Stimulated activated CD8-positive, alpha-beta memory T cell treated with anti-CD3 and anti-CD28 coated beads, Interleukin-4, amount 100 ng/mL, for 24 hours (primary cell): ENCODE measurements around the gene CALR3.
"Not testable (repeated sequence)": the region's sequence is repeated elsewhere in the genome, so short reads cannot be mapped to it uniquely, and the experiment has no call there.

ENCODE experiments used
- DNase-seq: peaks from one replicate; pipeline ENCODE4 v3.0.0-alpha.2; 2020; ENCODE audit warnings: low read depth

CALR3 gene

DNA sequence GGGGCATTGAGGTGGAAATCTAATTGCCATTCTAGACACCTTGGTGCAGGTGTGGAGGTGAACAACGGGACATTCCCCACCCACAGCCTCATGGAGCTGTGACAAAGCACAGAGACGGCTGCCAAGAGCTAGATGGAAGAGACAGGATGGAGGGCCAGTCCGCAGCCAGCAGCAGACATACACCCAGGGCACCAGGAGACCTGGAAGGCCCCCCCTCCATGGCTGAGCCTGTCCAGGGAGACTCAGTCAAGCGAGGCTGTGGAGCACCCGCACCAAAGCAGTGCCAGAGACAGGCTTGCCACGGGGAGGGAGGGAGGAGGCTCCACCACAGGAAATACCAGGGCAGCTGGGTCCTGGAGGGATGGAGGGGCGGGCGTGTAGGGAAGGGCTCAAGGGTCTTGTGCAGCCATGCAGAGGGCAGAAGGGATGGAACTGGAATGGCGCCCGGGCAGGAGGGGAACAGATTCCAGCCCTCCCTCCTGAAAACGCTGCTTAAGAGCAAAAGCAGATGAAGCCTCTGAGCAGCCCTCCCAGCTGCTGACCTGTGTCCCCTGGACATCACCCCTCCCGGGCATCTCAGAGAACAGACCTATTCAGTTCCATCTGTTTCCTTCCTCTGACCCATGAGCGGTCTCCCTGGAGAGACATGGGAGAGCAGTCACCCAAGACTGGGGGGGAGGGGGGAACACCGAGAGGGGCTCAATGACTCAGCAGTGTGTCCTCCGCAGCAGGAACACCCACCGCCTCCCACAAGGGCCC, 38.6 kb downstream of the CALR3 start:
- no peak for DNase-seq

DNA sequence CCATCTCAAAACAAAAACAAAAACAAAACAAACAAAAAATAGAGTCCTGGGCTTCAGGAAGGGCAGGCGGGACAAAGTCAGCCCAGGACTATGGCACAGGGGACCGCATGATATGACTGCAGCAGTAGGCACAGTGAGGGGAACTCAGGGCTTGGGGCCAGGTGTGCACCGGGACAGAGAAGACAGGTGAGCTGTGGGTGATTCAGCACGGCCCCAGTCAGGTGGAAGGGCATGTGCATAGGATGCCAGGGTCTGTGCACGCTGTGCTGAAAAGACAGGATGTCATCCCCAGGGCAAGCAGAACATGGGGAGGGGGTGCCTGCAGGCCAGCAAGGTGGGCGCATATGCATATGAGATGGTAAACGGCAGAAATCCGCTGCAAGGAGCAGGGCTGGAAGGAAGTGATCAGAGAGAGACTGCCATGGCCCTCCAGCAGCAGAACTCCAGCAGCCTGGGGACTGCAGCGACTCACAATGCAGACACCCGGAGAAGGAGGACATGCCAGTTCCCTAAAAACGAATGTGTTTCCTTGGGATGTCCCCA, 39.2 kb downstream of the CALR3 start:
- no peak for DNase-seq

DNA sequence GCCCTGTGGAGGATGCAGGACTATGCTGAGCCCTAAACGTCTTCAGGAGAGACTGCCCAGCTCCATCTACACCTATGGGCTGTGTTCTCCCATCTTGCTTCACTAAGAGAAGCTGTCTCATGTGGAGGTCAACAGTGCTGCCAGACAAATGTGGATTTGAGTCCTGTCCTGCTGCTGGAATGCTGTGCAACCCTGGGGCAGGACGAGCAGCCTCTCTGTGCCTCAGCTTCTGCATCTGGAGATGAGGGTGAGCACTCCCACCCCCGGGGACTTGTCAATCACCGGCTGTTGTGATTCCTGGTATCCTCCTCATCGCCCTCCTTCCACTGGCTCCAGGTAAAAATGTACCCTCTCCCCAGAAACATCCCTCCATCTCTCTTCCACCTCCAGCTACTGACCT, 40.5 kb downstream of the CALR3 start:
- no peak for DNase-seq

DNA sequence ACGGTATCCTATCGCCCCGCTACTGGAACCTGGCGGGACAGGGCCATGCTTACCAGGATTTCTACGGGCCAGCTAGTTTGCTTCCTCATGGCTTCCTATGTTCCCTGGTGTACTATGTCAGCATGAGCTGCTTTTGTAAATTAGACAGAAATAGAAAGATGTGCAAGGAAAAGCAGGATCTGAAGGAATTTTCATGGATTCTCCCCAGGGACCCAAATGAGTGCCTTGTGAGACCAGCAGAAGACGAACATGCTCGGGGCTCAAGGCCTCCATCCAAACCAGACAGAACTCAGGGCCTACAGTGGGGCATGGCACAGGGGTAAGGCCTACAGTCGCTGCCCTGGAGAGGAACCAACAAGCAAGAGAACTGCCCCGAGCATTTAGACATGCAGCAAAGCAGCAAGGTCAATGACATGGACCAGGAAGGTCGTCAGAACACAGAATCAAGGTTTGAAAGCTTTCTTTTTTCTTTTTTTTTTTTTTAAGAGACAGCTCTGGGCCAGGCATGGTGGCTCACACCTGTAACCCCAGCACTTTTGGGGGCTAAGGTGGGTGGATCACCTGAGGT, 41.5 kb downstream of the CALR3 start:
- DNase-seq: no peak

DNA sequence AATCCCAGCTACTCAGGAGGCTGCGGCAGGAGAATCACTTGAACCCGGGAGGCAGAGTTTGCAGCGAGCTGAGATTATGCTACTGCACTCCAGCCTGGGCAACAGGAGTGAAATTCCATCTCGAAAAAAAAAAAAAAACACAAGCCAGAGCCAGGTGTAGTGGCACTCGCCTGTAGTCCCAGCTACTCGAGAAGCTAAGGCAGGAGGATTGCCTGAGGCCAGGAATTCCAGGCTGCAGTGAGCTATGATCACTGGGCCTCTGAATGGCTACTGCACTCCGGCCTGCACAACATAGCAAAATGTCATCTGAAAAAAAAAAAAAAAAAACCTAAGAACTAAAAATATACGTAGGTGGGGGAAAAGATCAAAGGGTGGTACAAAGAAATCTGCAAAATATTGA, 43.6 kb downstream of the CALR3 start:
- DNase-seq: no peak

DNA sequence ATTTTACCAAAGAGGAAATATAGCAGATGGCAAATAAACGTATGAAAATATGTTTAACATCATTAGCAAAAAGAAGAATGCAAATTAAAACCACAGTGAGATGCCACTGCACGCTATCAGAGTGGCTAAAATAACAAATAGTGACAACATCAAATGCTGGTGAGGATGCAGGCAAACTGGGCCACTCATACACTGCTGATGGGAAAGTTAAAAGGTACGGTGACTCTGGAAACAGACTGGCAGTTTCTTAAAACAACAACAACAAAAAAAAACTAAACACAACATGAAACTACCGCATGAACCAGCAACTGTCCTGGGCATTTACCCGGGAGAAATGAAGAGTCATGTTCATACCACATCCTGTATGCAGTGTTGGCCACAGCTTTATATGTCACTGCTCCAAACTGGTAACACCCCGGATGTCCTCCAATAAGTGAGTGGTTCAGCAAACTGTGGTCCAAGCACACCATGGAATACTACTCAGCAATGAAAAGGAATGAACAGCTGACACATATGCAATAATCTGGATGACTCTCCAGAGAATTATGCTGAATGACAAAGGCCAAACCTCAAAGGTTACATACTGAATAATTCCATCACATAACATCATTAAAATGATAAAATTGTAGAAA, 46.5 kb downstream of the CALR3 start:
- no peak for DNase-seq

DNA sequence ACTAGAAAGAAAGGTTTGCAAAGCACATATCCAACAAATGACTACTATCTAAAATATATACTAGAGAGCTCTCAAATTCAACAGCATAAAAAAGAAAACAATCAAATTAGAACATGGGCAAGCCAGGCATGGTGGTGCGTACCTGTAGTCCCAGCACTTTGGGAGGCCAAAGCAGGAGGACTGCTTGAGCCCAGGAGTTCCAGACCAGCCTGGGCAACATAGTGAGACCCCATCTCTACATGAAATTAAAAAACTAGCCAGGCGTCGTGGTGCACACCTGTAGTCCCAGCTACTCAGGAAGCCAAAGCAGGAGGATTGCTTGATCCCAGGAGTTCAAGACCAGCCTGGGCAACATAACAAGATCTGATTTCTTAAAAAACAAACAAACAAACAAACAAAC, 47.1 kb downstream of the CALR3 start:
- DNase-seq: not testable (repeated sequence)

DNA sequence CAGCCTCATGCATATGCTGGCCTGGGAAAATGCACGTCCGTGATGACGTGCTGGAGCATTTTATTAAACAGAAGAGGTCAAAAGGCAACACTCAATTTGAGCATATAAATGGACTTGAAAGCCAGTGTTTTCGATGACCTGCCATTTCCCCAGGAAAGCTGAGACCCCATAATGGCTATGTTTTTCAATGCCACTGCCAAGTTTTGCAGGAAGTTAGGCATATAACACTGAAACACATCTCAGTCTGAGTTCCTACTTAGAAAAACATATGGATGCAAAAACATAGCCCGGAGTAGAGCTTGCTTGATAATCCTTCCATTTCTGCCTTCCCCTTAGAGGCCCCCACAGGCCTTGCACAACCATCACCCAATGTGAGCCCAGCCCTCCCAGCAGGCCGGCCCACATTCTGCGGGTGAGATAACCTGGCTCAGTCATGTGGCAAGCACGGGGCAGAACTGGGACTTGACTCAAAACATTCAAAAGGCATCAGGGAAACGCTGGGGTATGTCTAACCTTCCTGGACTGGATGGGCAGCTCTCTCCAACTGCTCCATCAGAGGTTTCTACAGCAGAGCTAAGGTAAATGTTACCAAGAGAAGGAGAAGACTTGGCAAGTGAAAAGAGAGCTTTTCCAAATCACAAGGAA, 49.1 kb downstream of the CALR3 start:
- DNase-seq: peak; percentile 48

DNA sequence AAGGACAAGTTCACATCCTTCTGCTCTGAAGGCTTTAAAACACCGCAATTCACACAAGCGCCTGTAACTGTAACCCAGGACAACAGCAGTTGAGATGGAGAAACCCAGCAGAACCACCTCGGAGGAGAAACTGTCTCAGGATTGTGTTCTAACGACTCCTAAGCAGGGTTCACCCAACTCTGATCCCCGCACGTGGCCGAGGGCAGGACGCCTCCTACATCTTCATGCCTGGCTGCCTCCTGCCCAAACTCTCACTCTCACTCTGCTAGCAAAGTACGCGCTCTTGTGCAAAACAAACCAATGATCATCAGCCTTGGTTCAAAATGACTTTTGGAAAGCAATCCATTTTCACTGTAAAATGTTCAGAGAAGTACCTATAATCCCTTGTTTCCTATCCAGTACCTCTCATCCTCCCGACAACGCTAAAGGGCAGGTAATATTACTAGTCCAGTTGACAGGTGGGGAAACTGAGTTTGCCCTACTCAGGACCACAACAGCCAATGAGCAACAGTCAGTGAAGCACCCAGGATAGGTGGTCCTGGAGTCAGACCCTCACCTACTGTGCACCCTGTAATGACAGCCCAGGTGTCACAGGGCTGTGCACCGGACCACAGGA, 49.8 kb downstream of the CALR3 start:
- DNase-seq: no peak

DNA sequence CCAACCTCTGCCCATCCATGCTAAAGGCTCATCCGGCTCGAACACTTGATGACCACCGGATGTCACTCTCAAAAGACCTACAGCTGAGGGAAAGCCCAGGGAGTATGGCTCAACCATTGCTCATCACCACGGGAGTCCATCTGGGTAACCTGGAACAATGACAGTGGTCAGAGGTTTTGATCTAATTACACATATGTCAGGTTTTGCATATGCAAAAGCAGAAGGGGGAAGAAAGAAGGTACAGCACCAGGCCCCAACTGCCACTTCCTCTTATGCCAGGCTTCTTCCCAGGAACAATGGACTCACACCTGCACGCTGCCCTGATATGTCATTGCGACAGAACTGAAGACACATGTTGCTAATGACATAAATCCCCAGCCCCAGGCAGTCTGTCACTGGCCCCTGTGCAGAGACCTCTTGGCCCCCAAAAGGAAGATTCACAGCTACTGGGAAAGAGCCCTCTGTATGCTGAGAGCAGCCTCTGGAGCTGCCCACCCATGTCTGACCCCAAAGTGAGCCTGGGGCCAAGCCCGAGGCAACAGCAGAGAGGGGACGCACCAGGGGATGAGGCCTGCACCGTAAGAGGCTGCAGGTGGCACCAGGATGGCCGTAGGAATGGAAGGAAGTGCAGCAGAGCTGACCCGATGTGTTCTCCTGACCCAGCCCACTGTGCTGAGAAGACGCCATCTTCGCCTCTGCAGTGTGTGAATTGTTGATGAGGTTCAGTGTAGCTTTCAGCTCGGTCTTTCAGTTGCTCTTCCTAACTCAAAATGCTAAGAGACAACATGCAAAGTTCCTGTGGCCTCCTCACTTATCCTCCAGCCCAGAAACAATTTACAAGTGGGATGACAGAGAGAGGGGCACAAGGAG, 50.5 kb downstream of the CALR3 start:
- DNase-seq: no peak

DNA sequence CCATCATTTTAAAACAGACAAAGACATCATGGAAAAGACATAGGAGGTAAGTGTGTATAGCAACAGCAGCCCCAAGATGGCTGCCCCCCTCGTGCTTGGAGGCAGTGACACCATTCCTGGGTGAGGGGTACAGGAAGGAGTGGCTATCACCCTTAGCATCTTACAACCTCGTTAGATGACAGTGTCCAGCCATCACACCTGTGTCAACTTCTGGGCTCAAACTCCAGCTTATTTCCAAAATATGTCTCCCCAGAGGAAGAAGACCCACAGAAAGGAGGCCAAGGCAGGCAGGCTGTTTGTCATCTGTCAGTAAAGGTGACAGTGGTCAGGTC, 51.7 kb downstream of the CALR3 start:
- DNase-seq: no peak

DNA sequence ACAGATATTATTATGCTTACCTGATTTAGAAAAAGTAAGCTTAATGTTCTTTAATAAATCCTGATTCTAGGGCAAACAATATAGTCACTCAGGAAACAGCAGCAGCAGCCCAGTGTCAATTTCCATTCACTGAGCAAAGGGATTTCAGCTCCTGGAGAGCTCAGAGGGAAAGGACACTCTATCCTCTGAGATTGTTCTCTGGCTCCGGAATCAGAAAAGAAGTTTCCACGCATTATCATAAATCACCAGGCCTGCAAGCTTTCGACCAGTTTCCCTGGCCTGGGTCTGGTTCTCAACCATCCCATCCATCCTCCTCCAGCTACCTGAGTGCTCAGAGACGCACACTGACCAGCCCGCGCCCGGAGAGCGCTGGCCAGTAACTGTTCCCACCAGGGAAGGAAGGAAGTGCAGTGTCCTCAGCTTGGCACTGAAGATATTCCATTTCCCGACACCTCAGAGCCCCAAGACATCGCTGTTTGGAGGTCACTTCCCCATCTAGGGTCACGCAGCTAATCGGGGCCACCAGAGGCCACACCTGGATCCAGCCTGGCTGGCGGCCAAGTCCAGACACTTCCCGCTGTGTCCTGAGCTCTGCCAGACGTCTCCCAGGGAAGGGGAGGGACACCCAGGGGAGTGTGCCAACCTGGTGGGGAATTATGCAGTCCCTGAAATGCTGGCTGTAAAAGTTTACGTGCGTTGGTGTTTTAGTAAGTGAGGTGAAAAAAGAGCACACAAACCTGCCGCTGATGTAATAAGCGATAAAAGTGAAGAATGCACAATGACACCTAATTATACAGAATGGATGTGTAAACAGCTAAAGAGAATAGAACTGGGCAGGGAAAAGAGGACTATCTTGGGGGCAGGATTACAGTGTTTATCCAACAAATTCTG, 53.3 kb downstream of the CALR3 start:
- DNase-seq: no peak

DNA sequence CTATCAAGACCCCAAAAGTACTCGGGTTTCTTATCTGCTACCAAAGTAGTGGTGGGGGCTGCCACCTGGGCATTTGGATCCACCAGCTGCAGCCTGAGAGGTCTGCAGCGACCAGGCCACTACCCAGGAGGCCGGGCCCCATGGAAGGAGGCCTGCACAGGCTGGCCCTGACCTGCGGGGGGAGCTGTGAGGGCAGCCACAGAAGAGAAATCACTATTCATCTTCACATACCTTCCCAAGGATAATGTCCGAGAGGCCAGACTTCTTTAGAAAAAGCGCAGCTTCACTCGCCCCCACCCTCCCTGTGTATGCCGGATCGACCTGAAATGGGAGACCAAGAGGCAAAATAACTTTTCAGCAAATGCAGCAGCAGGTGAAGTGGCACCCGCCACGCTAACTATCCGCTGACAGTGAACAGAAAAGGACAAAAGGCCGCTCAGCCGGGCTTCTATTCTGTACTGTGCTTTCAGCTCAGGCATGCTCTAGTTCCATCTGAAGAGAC, 54.3 kb downstream of the CALR3 start:
- DNase-seq: no peak

DNA sequence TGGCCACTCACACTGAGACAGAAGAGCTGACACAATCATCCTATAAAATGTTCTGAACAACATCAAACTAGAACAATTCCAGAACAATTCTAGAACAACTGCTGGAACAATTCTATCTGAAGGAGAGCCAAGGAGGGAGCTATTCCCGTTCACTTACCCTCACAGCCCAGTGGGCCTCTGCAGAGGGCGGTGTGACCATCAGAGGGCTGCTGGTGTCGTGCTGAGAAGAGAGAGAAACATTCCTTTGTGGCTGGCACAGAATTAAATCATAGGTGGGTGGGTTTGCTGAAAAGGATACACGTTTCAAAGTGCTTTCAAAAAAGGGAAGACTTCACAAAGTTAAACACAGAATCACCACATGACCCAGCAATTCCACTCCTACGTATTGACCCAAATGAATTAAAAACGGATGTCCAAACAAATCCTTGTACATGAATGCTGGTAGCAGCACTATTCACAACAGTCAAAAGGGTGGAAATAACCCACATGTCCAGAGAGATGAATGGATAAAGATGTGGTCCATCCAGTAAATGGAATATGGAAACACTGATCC, 59.1 kb downstream of the CALR3 start:
- DNase-seq: no peak

DNA sequence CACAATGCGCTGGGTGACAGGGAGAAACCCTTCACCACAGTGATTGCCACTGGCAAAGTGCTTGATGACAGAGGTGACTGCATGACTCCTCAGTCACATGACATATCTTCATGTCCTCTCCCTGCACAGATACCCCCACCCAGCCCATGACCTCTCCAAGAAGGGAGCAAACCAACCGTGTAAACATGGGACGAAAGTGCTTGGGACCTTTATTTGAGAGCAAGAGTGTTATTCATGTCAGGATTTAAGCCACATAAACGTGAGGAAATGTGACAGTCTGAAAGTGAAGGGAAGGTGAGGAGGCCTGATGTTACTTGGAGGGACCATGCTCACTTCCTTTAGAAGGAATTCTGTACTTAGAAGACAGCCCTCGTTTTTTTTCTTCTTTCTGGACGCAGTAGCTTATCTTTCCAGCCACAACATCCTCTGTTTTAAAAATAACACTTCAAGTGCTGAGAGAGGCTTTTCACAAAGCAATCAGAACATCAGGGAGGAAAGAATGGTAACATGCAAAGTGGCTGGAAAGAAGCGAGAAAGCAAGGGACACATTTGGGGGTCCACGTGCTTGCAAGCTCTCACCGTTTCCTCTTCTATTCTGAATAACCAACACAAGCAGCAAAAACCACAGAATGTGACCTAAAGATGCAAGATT, 59.8 kb downstream of the CALR3 start:
- DNase-seq: no peak

DNA sequence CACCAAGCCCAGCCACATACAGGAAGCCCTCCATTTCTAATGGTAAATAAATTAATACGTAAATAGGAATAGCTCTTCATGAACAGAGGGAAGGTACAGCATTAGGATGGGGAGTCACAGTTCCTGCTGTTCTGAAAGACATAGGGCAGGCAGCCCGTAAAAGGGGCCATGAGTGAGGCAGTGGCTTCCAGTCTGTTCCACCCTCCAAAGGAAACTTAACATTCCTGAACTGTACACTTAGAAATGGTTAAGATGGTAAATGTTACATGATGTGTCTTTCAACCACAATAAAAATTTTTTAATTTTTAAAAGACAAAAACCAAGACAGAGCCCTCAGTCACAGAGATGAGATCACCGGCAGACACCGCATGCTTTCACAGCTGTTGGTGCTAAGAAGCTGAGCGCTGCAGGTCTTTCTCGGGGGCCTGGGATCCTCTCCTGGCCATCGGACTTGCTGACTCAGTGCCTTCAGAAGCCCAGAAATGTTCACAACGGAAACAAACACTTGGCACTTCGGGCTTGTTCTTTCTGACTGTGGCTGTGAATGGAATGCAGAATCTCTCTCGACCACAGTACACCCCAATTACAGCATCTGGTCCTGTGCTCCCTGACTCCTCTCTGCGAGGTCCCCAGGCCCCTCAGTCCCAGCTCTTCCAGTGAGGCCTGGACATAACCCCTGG, 60.6 kb downstream of the CALR3 start:
- no peak for DNase-seq

DNA sequence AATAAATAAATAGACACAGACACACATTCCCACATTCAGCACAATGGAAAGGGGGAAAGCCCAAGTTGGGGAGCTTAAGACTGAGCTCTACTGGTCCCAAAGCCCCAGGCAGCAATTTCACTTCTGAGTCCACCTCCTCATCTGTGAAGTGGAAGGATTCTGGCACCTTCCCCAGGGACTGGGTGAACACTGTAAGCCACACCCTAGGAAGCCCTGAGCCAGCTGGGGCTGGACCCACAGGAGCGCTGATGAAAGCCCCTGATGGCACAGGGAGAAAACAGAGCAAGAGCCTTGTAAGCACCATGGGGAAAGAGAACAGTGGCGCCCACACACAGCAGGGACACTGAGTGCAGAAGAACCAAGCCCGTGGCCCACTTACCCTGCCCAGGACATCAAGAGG, 62.0 kb downstream of the CALR3 start:
- no peak for DNase-seq

DNA sequence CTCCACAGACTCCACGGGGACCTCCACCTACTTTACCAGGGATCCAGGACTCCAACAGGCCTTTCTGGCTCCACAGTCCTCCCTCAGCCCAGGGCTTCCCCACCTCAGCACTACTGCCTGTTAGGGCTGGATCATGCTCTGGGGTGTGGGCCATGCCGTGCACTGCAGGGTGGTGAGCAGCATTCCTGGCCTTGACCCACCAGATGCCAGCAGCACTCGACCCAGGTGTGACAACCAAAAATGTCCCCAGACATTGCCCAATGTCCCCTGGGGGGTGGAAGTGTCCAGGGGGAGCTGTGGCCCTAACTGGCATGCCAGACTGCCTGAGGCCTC, 66.2 kb downstream of the CALR3 start:
- DNase-seq: no peak
